BJ (cell line): Measurements from ENCODE around the gene NRP1. TPM values are rescaled to one million over a fixed set of nuclear protein-coding genes. Genes with fewer than 3 reads are reported as not detected.

Source experiments
- CTCF ChIA-PET: fragments of 350-600 bp; formaldehyde crosslinking; extraction: SDS; loops from one replicate; lab custom pipeline; 2021; ENCODE audit warnings: antibody characterized with exemption, inconsistent platforms; lab: Yijun Ruan, JAX
- POLR2A ChIA-PET: fragments of 300-600 bp; sonication (Branson Sonifier 250); formaldehyde crosslinking; extraction: SDS; loops from one replicate; lab custom pipeline; 2021; ENCODE audit warnings: antibody characterized with exemption; lab: Charles Lee
- DNase-seq: peaks from one replicate; pipeline ENCODE4 v3.0.0-alpha.2; 2011; ENCODE audit warnings: low read depth
- H3K27me3 ChIP-seq: 2 replicates; pipeline ENCODE4 v1.6.0; 2011; ENCODE audit warnings: low read length; ENCODE audit not compliant: control insufficient read depth, insufficient read depth
- H3K36me3 ChIP-seq: 2 replicates; pipeline ENCODE4 v1.5.1; 2011; ENCODE audit warnings: low read length; ENCODE audit not compliant: control insufficient read depth, insufficient read depth
- H3K4me3 ChIP-seq: 2 replicates; pipeline ENCODE4 v1.5.1; 2011; ENCODE audit warnings: low read depth, mild to moderate bottlenecking, control low read depth, low read length
- CTCF ChIP-seq: IDR thresholded peaks from 2 replicates; pipeline ENCODE4 v1.5.1; 2011; ENCODE audit warnings: low read depth, mild to moderate bottlenecking, control low read depth, inconsistent platforms, low read length, moderate library complexity; ENCODE audit not compliant: insufficient read depth
- polyA plus RNA-seq: library from polyadenylated mRNA; depleted of rRNA; stranded (reverse); fragments of >200 nt; gene quantifications from 2 replicates; pipeline ENCODE4 v1.2.3, GENCODE V29; 2011

NRP1 gene
- polyA plus RNA-seq, 1 experiment, result 141 TPM

GRCh38 chr10:33247221-33247922 lies 87.1 kb downstream of the NRP1 start:
- ChIA-PET POLR2A (no interaction called here), CTCF (interaction anchor here (0.9 kb wide), 1 partner anchor 80 kb away, joined by 3 read pairs; no protein-coding TSS in a partner anchor)
- Histone ChIP-seq H3K4me3 (no peak overlapping the region), H3K27me3 (no peaks in the 10 kb centered on the region), H3K36me3 (peaks cover 13% of the 10 kb centered on the region)
- no peak for TF ChIP-seq CTCF
- no peak for DNase-seq

- Histone ChIP-seq H3K27me3 (no peaks in the 10 kb centered on the region), H3K36me3 (peaks cover 6% of the 10 kb centered on the region), H3K4me3 (no peak overlapping the region)
- ChIA-PET CTCF (interaction anchor here (1.5 kb wide), 1 partner anchor 18 kb away, joined by 4 read pairs; no protein-coding TSS in a partner anchor), POLR2A (interaction anchor here (0.5 kb wide), 1 partner anchor 554 kb away, joined by 6 read pairs; no protein-coding TSS in a partner anchor)
- DNase-seq, result no peak
- no peak for TF ChIP-seq CTCF
Observed at GRCh38 chr10:33245343-33245742, 89.1 kb downstream of the NRP1 start.

GRCh38 chr10:33244354-33244967 lies 90.0 kb downstream of the NRP1 start:
- CTCF ChIA-PET, result interaction anchor here (1.5 kb wide), 1 partner anchor 19 kb away, joined by 4 read pairs; no protein-coding TSS in a partner anchor
- peaks cover 6% of the 10 kb centered on the region for H3K36me3 ChIP-seq
- POLR2A ChIA-PET, result interaction anchor here (0.5 to 0.6 kb wide), 2 partner anchors 247 to 555 kb away, joined by 3 to 6 read pairs; no protein-coding TSS in a partner anchor
- H3K27me3 ChIP-seq, result no peaks in the 10 kb centered on the region
- no peak for TF ChIP-seq CTCF
- no peak for DNase-seq
- no peak overlapping the region for H3K4me3 ChIP-seq

GRCh38 chr10:33243703-33244102 lies 90.8 kb downstream of the NRP1 start:
- ChIA-PET CTCF (no interaction called here), POLR2A (interaction anchor here (0.5 kb wide), 1 partner anchor 145 kb away, joined by 3 read pairs; no protein-coding TSS in a partner anchor)
- Histone ChIP-seq H3K27me3 (no peaks in the 10 kb centered on the region), H3K4me3 (no peak overlapping the region), H3K36me3 (peaks cover 6% of the 10 kb centered on the region)
- DNase-seq, result no peak
- TF ChIP-seq CTCF, result no peak

GRCh38 chr10:33242931-33243330 lies 91.5 kb downstream of the NRP1 start:
- Histone ChIP-seq H3K27me3 (no peaks in the 10 kb centered on the region), H3K36me3 (peaks cover 6% of the 10 kb centered on the region), H3K4me3 (no peak overlapping the region)
- no peak for DNase-seq
- ChIA-PET POLR2A (no interaction called here), CTCF (no interaction called here)
- TF ChIP-seq CTCF, result no peak
